GM18867 (cell line): Measurements from ENCODE around the gene ARGLU1.
"Not testable (repeated sequence)": the region's sequence is repeated elsewhere in the genome, so short reads cannot be mapped to it uniquely, and the experiment has no call there.

Experiments
- ATAC-seq: cut with Tn5 transposase; IDR thresholded peaks from one replicate; pipeline ENCODE4 v1.9.1; 2021; ENCODE audit warnings: mild to moderate bottlenecking, moderate library complexity; ENCODE audit not compliant: unreplicated experiment

The ARGLU1 gene, protein sequence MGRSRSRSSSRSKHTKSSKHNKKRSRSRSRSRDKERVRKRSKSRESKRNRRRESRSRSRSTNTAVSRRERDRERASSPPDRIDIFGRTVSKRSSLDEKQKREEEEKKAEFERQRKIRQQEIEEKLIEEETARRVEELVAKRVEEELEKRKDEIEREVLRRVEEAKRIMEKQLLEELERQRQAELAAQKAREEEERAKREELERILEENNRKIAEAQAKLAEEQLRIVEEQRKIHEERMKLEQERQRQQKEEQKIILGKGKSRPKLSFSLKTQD

DNA sequence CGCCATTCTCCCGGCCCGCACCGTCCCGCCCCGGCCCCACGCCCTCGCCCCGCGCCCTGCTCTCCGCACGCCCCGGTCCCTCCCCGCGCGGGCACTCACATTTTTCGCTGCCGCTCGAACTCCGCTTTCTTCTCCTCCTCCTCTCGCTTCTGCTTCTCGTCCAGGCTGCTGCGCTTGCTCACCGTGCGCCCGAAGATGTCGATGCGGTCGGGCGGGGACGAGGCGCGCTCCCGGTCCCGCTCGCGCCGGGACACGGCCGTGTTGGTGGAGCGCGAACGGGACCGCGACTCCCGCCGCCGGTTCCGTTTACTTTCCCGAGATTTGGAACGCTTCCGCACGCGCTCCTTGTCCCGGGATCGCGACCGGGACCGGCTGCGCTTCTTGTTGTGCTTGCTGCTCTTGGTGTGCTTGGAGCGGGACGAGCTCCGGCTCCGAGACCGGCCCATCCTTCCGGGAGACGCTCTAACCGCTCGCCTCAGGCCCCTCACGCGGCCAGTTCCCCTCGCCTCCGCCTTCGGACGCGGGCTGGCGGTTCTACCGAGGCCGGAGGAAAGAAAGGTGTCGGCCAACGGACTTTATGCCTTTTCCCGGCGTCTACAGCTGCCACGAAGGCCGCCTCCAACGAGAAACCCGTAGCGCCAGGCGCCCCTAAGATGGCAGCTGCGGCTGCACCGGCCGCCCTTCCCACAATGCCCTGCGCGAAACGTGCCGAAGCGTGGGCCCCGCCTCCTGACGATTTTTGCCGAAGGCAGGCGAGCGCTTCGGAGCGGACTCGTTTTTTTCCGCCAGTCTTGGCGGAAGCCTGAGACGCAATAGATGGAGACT lies at the start of gene ARGLU1:
Gene ARGLU1, minus strand, starts transcription at position 664 of the 825 bp plus-strand sequence. Its CDS starts 218 bp downstream, at position 446.
- peak; percentile 68 for ATAC-seq

DNA sequence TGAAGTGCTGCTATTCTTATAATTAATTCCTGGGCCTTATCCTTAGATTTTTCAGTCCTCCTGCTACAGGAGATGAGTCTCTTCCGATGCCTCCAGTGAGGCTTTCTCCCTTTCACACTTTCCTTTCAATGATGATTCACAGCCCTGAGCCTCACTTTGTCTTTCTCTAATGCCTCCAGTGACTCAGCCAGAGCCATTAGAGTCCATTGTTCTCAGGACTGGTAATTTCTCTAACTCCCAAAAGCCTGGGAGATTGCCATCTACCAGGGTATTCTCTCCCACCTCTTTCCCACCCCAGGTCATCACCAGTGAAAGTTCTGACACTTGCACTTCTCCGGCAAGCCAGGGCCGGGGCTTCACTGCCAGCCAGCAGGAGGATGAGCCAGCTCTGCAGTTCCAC lies 49.6 kb upstream of the ARGLU1 start:
- ATAC-seq, result no peak

DNA sequence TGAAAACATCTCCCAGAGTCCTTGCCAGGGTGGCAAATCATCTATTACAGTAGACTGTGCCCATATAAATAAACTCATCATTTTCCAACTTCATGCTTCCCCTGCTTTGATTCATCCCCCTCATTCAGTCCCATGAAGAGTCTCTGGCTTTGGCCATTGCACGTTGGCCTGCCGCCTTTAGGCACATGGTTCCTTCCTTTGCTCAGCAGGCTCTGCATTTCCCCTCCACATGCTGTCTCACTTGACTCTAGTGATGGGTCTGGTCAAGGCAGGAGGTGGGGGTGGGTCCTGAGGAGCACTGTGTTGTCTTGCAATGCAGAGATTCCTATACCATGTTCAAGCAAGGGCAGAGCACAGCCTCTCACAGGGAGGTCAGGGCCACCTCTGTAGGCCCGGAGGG lies 48.8 kb upstream of the ARGLU1 start:
- ATAC-seq, result no peak

DNA sequence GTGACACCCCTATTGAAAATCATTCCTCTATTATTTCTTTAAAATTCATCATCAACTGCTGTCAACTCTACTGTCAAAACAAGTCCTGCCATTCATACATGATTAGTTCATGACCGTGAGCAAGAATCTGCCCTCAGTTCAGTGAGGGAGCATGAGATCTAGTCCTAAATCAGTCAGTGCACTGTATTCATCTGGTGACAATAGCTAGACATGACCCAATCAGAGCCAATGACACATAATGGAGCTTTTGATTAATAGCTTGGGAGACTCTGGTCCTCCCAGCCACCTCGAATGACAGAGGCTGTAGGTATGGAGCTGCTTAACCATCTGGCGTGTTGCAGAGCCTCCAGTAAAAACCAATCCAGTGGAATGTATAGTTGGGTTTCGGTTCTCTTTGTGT lies 46.9 kb upstream of the ARGLU1 start:
- ATAC-seq, result no peak

DNA sequence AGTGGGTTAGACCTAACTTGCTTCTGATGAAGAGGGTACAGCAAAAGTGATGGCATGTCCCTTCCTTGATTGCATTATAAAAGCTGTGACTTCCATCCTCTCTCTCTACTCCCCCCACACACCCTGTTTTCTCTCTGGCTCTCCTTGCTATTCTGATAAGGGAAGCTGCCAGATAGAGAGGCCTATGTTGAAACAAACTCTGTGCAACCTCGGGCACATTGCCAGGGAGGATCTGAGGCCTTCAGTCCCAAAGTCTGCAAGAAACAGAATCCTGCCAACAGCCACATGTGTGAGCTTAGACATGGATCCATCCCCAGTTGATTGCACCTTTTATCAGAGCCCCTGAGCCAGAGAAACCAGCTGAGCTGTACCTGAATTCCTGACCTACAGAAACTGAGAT lies 44.8 kb upstream of the ARGLU1 start:
- ATAC-seq, result no peak

DNA sequence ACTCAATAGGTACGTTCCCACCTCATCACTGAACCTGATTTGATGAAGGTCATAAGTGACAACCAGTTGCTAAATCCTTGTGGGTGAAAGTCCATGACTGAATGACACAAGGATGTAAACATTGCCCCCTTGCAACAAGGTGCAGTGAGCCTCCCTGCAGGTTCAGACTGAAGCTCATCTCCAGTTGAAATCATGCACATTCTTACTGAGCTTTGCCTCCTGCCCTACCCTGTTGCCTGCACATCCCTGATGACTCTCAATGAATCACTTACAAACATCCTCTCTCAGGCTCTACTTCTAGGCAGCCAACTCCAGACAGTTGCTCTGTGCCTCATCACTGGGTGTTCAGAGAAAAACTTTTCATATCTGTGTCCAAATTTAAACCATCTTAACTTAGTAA lies 42.5 kb upstream of the ARGLU1 start:
- no peak for ATAC-seq

DNA sequence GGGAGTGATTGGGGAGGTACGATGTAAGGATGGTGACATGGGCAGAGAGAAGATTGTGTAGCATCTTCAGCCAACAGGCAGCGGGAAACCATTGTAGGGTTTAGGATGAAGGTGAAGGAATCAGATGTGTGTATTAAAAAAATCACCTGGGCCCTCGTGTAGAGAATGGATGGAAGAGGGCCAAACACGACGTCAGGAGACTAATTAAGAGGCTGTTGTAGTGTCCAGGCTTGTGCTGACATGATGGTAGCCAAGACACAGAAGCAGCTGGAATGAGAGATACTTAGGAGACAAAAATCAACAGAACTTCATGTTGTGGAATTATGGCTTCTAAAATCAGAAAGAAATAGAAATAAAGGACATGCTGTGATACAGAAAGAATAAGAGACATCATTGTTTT lies 41.2 kb upstream of the ARGLU1 start:
- no peak for ATAC-seq

DNA sequence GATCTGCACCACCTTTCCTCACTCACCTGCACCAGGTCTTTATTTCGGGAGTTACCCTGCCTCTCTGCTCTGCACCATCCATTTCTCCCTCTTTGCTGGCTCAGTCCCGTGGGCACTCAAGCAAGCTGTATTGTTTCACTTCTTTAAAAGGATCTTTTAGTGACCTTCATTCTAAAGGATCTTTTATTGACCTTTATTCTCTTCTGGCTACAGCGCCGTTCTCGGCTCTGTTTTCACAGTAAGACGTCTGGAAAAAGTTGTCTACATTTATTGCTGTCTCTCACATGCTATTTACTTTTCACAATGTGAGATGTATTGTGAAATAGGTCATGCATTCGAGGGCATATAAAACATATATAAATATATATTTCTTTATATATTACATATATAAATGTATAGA lies 35.6 kb upstream of the ARGLU1 start:
- no peak for ATAC-seq

DNA sequence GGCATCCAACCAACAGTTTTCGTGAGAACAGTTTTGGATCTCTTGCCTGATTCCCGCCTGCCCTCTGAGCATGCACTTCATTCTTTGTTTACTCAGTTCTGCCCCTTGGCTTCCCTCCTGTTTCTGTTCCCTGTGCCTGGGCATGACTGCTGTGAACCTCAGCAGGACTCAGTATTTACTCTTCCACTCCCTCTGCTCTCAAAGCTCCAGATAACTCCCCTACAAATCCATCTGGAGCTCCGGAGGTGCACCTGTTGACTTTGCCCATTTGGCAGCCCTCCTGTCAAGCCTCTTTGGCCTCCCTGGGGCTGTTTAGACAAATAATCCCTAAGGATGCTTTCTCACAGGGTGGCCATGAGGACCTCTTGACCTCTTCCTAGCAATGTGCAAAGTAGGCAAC lies 34.2 kb upstream of the ARGLU1 start:
- ATAC-seq, result no peak

DNA sequence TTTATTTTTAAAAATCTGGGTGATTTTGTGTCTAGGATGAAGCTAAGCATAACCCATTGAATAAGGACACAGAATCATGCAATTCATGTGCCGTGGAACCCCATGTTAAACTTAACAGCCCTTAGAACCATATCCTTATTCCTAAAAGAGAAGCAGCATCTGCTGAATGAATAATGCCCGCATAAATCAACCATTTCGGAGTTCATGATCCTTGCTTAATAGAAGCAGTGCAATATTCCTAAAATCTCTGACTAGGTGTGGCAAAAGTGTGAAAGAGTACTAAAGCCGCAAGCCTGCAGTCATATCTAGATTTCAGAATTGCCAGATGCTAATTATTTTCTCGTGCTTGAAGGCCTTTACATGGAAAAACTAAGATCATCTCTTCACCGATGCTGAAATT lies 33.6 kb upstream of the ARGLU1 start:
- no peak for ATAC-seq

DNA sequence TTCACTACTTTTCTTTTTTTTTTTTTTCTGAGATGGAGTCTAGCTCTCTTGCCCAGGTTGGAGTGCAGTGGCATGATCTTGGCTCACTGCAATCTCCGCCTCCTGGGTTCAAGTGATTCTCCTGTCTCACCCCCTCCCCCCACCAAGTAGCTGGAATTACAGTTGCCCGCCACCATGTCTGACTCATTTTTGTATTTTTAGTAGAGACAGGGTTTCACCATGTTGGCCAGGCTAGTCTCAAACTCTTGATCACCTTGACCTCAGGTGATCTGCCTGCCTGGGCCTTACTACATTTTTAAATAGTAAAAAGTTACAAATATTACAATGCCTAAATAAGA lies 32.8 kb upstream of the ARGLU1 start:
- not testable (repeated sequence) for ATAC-seq

DNA sequence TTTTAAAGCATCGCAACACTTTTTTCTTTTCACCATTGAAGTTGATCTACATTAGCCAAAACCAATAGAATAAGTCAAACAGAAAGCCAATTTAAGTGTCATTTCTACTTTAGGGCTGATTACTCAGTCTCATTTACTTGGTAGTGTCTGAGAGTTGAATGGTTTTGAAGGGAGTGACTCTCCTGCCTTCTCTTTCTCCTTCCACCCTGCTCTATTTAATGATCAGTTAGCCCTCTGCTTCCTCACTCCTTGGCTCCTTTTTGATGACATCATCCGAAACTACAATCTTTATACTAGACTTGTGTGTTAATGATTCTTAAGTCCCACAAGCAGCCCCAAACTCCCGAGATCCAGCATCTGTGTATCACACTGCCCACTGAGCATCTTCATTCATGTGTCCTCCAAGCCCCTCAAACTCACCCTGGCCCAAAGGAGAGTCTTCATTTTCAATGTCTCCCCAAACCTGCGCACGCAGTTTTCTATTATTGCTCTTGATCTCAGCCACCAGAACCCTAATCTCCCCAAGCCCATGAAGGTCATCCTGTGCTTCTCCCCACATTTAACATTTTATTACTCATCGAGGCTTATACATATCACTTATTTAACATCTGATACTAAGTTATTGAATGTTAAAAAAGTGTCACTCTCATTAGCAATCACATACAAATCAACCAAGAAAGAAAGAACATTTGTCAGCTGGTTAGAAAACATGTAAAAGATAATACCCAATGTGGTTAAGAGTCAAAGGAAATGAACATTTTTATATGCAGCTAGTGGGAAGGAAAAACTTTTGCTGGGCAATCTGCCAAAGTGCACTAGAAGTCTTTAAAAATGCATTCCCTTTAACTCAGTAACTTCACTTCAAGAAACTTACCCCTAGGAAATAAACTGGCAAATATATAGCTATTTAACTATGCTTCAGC lies 32.2 kb upstream of the ARGLU1 start:
- ATAC-seq, result no peak

DNA sequence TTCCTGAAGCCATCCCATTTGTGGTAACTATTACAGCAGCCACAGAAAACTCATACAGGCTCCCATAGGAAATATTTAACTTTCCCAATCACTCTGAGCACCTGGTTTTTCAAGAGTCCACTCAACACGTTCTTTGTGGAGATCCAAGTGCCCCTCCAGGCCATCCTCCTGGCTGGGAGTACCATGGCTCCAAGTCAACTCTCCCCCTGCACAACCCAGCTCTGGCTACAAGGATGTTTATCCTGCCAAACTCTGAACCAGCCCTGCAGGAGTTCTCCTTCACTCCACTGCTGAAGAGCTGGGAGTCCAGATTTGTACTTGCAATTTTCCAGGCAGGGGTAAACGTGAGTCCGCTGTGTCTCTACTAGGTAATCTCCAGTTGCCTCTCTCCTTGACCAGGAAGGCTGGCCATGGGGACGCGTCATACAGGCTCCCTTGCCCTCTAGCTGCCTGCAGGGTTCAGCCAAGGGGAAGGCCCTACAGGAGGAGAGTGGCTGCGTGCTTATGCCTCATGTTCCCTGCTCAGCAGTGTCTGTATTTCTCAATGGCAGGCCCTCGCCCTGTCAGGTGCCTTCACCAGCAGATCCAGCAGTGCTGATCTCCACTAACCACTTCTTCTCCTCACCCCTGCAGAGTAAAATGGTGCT lies 29.9 kb upstream of the ARGLU1 start:
- no peak for ATAC-seq

DNA sequence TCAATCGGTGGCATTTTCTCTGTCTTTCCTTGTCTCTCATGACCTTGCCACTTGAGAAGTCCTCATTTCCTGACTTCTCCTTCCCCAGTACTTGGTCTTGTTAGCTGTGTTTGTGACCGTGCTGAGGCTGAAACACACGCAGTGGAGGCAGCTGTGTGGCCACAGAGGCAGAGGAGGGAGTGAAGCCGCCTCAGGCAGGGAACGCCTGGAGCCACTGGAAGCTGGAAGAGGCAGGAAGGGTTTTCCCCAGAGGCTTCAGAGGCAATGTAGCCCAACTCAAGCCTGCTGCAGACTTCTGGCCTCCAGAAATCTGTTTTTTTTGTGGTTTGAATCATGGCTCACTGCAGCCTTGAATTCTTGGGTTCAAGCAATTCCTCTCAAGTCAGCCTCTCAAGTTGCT lies 29.2 kb upstream of the ARGLU1 start:
- no peak for ATAC-seq

DNA sequence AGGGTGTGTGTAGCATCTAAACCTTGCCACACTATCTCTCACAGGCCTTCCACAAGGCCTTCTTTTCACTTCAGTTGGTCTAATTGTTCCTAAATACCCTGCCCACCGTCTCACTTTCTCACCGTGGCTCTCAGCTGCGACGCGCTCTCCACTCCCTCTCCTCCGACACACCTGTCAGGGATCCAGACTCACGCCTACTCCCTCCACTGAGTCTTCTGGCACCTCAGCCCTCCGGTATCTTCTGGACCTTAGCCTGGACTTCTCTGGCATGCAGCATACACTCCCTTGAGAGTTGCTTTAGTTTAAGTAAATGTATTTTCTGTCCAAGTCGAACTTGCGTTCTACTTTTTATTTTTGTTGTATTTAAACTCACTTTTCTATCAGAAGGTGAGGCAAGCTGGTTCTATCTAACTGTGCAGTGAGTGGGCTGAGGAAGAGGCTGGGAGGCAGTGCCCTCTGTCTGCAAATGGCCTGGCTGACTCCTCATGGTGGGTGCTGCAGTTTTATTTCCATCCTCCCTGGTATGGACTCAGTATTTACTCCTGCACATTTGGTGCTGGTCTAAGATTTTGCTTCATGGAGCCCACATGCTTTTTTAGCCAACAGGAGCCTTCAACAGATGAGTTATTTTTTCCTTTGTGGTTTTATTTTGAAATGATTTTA lies 28.5 kb upstream of the ARGLU1 start:
- ATAC-seq, result no peak

DNA sequence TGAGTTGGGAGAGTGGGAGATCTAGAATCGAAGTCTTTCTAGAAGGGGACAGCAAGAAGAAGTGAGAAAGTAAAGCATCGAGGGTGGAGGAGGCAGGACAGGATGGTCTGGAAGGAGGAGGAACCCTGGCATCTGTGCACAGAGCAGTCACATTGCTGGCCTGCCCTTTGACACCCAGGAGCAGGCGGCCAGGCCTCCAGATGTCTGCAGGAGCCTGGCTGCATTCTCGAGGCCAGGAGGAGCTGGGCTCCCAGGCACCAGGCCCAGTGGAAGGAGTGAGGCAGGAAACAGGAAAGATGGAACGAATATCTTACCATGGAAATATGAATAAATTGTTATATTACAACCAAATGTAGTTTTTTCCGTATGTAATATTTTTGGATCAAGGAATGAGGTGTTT lies 27.7 kb upstream of the ARGLU1 start:
- no peak for ATAC-seq

DNA sequence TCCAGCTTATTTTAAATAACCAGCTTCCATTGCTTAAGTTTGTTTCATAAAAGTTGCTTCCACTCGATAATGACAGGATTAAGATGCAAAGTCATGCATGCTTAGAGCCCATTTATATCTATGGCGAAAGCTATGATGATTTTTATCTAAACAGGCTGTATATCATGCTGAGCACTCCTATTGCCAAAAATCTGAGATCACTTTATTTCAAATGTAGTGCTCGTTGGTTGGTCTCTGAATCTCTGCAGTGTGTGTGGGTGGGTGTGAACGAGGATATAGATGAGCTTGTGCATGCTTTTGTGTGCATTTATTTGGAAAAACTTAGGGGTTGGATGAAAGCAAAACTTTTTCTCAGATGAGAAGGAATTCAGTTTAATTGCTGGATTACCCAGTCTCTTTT lies 27.0 kb upstream of the ARGLU1 start:
- no peak for ATAC-seq

DNA sequence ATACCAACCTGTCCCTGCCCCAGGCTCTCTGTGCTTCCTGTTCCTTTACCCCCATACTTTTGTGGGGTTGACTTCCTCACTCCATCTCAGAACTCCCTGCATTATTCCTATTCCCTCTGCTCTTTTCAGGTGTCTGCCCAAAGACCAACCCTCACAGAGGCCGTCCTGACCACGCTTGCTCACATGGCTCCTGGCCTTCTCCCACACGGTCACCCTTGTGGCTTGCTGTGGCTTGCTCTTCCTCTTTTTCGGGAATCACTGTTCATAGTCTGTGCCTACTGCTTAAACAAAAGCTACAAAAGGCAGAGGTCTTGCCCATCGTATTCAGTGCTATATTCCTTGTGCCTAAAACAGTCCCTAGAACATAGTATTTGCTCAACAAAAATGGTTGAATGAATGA lies 25.2 kb upstream of the ARGLU1 start:
- no peak for ATAC-seq

DNA sequence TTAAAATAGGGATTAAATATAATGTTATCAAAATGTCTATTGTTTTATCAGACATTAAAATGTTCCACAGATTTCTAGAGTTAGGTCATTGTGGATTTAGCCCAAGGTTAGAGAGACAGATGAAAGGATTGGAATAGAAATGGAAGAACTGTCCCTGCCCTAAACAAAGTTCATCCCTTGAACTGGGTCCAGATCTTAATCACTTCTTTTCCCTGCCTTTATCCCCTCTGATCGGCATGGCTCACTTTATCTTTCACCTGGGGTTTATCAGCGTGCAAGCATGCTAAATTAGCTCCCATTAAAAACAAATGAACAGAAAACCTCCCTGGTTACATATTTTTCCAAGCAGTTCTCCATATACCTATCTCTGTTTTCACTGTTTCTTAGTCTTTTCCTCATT lies 23.4 kb upstream of the ARGLU1 start:
- no peak for ATAC-seq

DNA sequence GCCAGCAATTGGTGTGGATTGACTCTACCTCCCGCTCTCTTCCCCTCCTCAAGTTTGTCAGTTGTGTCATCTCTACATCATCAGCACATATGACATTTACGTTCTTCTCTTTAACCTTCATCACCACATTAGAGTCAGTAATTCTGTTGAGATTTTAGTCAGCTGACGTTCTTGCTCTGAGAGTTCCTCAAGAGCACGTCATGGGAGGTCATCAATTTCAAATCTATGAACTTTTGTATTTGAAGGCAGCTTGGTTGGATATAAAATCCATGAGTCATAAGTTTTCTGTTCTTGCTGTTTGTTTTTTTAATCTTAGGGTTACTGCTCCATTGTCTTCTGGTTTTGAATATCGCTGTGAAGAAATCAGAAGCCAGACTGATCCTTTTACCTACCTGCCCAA lies 21.8 kb upstream of the ARGLU1 start:
- ATAC-seq, result no peak

DNA sequence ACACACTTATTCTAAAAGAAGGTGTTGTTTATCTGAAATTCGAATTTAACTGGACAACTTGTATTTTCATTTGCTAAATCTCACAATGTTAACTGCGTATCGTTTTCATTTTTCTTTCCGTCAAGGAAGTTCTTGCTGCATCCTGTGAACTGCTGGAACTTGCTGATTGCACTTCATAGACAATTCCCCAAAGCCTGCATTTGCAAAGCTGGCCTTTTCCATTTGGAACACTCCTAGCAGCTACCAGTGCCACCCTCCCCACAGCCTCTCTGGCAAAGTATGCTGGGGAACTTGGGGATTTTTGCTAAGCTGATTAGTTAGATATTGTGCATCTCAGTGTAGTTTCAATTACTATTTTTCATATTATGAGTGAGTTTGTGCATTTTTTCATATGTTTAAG lies 20.4 kb upstream of the ARGLU1 start:
- no peak for ATAC-seq
